ENCODE data around the gene PLXNA1. TPM values are rescaled to one million over a fixed set of nuclear protein-coding genes. Genes with fewer than 3 reads are reported as not detected.

PLXNA1 gene
- total RNA-seq, 4 donors from 2014 or later = 19.7 to 27.5 (median 23.9) TPM

DNA sequence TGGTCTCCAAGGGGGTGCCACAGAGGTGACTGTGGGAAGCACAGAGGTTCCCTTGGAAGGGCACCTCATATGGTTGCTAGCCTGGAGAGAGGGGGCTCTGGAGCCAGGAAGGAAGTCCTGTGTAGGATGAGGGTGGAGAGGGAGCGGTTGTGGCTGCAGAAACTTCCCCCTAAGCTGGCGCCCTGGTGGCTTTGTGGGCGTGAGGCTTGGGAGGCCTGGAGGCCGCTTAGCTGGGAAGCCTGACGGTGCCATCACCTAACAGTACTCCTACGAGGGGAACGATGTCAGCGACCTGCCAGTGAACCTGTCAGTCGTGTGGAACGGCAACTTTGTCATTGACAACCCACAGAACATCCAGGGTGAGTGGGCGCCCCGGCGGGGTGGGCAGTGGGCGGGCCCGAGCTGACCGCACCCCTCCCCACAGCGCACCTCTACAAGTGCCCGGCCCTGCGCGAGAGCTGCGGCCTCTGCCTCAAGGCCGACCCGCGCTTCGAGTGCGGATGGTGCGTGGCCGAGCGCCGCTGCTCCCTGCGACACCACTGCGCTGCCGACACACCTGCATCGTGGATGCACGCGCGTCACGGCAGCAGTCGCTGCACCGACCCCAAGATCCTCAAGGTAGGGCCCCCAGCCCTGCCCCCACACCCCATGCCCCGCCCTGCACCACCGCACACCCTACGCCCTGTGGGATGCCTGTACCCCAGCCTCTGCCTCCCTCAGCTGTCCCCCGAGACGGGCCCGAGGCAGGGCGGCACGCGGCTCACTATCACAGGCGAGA, 31.0 kb downstream of the PLXNA1 start:
- Histone ChIP-seq H3K4me3 (no peak overlapping the region), H3K4me1 (peaks cover 0 to 14% (median 0%) of the 10 kb centered on the region in 3 donors), H3K27ac (no peak overlapping the region), H3K27me3 (no peaks in the 10 kb centered on the region), H3K36me3 (peaks cover 20 to 98% (median 49%) of the 10 kb centered on the region in 3 donors), H3K9me3 (no peaks in the 10 kb centered on the region)
- DNase-seq = no peak
- 79 to 89% methylated on average over 5 to 12 of the region's 50 CpGs for WGBS, 2 donors
- TF ChIP-seq POLR2A (IDR thresholded peaks at IDR 0.05) (no peak), CTCF (IDR thresholded peaks at IDR 0.05) (no peak)
- intact Hi-C loops (cut with DNase I) = no loop called here

GRCh38 chr3:127014536-127015281, 31.8 kb downstream of the PLXNA1 start:
- Histone ChIP-seq H3K27ac (no peak overlapping the region), H3K36me3 (peaks cover 20 to 98% (median 50%) of the 10 kb centered on the region in 3 donors), H3K27me3 (no peaks in the 10 kb centered on the region), H3K4me1 (peaks cover 0 to 21% (median 6%) of the 10 kb centered on the region in 3 donors), H3K9me3 (no peaks in the 10 kb centered on the region), H3K4me3 (no peak overlapping the region)
- no peak for DNase-seq
- TF ChIP-seq CTCF (IDR thresholded peaks at IDR 0.05) = no peak
- TF ChIP-seq POLR2A (IDR thresholded peaks at IDR 0.05) = no peak
- intact Hi-C loops (cut with DNase I) = no loop called here
- 76% methylated on average over 13 of the region's 35 CpGs; no CpG with 5 or more reads in 1 of the 2 donors for WGBS, 2 donors

- Histone ChIP-seq H3K27me3 (no peaks in the 10 kb centered on the region), H3K9me3 (no peaks in the 10 kb centered on the region), H3K4me1 (peaks cover 0 to 28% (median 6%) of the 10 kb centered on the region in 3 donors), H3K36me3 (peaks cover 20 to 98% (median 58%) of the 10 kb centered on the region in 3 donors), H3K27ac (no peak overlapping the region), H3K4me3 (no peak overlapping the region)
- WGBS, 2 donors = 65 to 67% methylated on average over 6 to 13 of the region's 17 CpGs
- intact Hi-C loops (cut with DNase I) = no loop called here
- DNase-seq = no peak
- TF ChIP-seq POLR2A (IDR thresholded peaks at IDR 0.05) = no peak
These were observed 32.5 kb downstream of the PLXNA1 start for GRCh38 chr3:127015282-127016042.

GRCh38 chr3:127016043-127016343, 33.1 kb downstream of the PLXNA1 start:
- no peak for DNase-seq
- H3K36me3 ChIP-seq = peaks cover 22 to 98% (median 60%) of the 10 kb centered on the region in 3 donors
- 87 to 100% methylated on average over 3 to 7 of the region's 10 CpGs for WGBS, 2 donors

More at GRCh38 chr3:127016043-127016343, 33.1 kb downstream of the PLXNA1 start:
- Histone ChIP-seq H3K9me3 (no peaks in the 10 kb centered on the region), H3K4me3 (no peak overlapping the region), H3K27ac (no peak overlapping the region), H3K27me3 (no peaks in the 10 kb centered on the region), H3K4me1 (peaks cover 0 to 31% (median 6%) of the 10 kb centered on the region in 3 donors)
- TF ChIP-seq POLR2A (IDR thresholded peaks at IDR 0.05) (no peak), CTCF (IDR thresholded peaks at IDR 0.05) (no peak)
- intact Hi-C loops (cut with DNase I) = no loop called here

Measured in esophagus squamous epithelium (tissue), 5 donors.